IgD-negative memory B cell (primary cell): ENCODE data around the gene TAOK3. TPM values are rescaled to one million over a fixed set of nuclear protein-coding genes. Genes with fewer than 3 reads are reported as not detected.
A peak's percentile ranks its signal among the peaks of the same experiment; 100 is the strongest.
"Not testable (repeated sequence)": the region's sequence is repeated elsewhere in the genome, so short reads cannot be mapped to it uniquely, and the experiment has no call there.

Experiments used
- H3K27ac Mint-ChIP-seq, 3 donors: one replicate each; pipeline ENCODE4 v1.8.0; 2020 to 2022; ENCODE audit warnings: mild to moderate bottlenecking in 3 of 3, mixed read lengths in 3 of 3, moderate library complexity in 1 of 3
- H3K27me3 Mint-ChIP-seq: one replicate; pipeline ENCODE4 v1.8.0; 2021; ENCODE audit warnings: mixed read lengths
- H3K36me3 Mint-ChIP-seq: one replicate; pipeline ENCODE4 v1.8.0; 2020; ENCODE audit warnings: mild to moderate bottlenecking, mixed read lengths
- H3K4me1 Mint-ChIP-seq, 3 donors: one replicate each; pipeline ENCODE4 v1.8.0; 2020 to 2022; ENCODE audit warnings: mixed read lengths in 3 of 3, mild to moderate bottlenecking in 1 of 3
- H3K4me3 Mint-ChIP-seq, 4 donors: one replicate each; pipeline ENCODE4 v1.8.0; 2020 to 2022; ENCODE audit warnings: mild to moderate bottlenecking in 4 of 4, mixed read lengths in 4 of 4, moderate library complexity in 3 of 4
- H3K9me3 Mint-ChIP-seq, 3 donors: one replicate each; pipeline ENCODE4 v1.8.0; 2020 to 2021; ENCODE audit warnings: mixed read lengths in 3 of 3, mild to moderate bottlenecking in 1 of 3
- polyA plus RNA-seq: library from polyadenylated mRNA; unstranded; fragments of 300-500 nt; fragmentation: Illumina TruSeq; gene quantifications from one replicate; pipeline ENCODE4 v1.2.3, GENCODE V29; 2021

The TAOK3 gene
- polyA plus RNA-seq, 1 donor from 2014 or later: 107 TPM

- no peaks in the 10 kb centered on the region for H3K9me3 Mint-ChIP-seq
- peaks cover 4% of the 10 kb centered on the region for H3K36me3 Mint-ChIP-seq
- H3K4me3 Mint-ChIP-seq: no peak overlapping the region
- H3K27me3 Mint-ChIP-seq: no peaks in the 10 kb centered on the region
- H3K4me1 Mint-ChIP-seq: peaks cover 16 to 27% (median 18%) of the 10 kb centered on the region in 3 donors
- no peak overlapping the region for H3K27ac Mint-ChIP-seq
Observed at GRCh38 chr12:118271770-118272417, 100.8 kb downstream of the TAOK3 start.

GRCh38 chr12:118271183-118271582 is 101.5 kb downstream of the TAOK3 start:
- Mint-ChIP-seq H3K4me1 (peaks cover 15 to 27% (median 17%) of the 10 kb centered on the region in 3 donors), H3K9me3 (no peaks in the 10 kb centered on the region), H3K36me3 (peaks cover 4% of the 10 kb centered on the region)

GRCh38 chr12:118269806-118270205 is 102.9 kb downstream of the TAOK3 start:
- no peaks in the 10 kb centered on the region for H3K9me3 Mint-ChIP-seq
- peaks cover 4% of the 10 kb centered on the region for H3K36me3 Mint-ChIP-seq
- H3K27ac Mint-ChIP-seq: no peak overlapping the region
- no peaks in the 10 kb centered on the region for H3K27me3 Mint-ChIP-seq
- no peak overlapping the region for H3K4me3 Mint-ChIP-seq
- H3K4me1 Mint-ChIP-seq: peaks cover 9 to 18% (median 10%) of the 10 kb centered on the region in 3 donors

More at GRCh38 chr12:118271183-118271582, 101.5 kb downstream of the TAOK3 start:
- Mint-ChIP-seq H3K27ac (no peak overlapping the region), H3K27me3 (no peaks in the 10 kb centered on the region), H3K4me3 (no peak overlapping the region)

GRCh38 chr12:118259079-118259478 is 113.6 kb downstream of the TAOK3 start:
- Mint-ChIP-seq H3K9me3 (peaks cover 0 to 6% (median 0%) of the 10 kb centered on the region in 3 donors), H3K27ac (no peak overlapping the region), H3K36me3 (peaks cover 14% of the 10 kb centered on the region), H3K4me3 (no peak overlapping the region), H3K27me3 (no peaks in the 10 kb centered on the region), H3K4me1 (peaks cover 0 to 12% (median 0%) of the 10 kb centered on the region in 3 donors)

GRCh38 chr12:118256352-118256751 is 116.4 kb downstream of the TAOK3 start:
- Mint-ChIP-seq H3K27me3 (no peaks in the 10 kb centered on the region), H3K36me3 (peaks cover 11% of the 10 kb centered on the region), H3K4me3 (no peak overlapping the region), H3K4me1 (peaks cover 0 to 9% (median 0%) of the 10 kb centered on the region in 3 donors), H3K9me3 (peaks cover 0 to 6% (median 0%) of the 10 kb centered on the region in 3 donors), H3K27ac (no peak overlapping the region)

GRCh38 chr12:118249547-118249946 is 123.2 kb downstream of the TAOK3 start:
- Mint-ChIP-seq H3K27me3 (no peaks in the 10 kb centered on the region), H3K27ac (no peak overlapping the region), H3K4me3 (no peak overlapping the region), H3K9me3 (no peaks in the 10 kb centered on the region), H3K4me1 (no peaks in the 10 kb centered on the region), H3K36me3 (peaks cover 5% of the 10 kb centered on the region)

- not testable (repeated sequence) for H3K4me3 Mint-ChIP-seq, H3K9me3 Mint-ChIP-seq, H3K4me1 Mint-ChIP-seq, H3K27ac Mint-ChIP-seq, H3K27me3 Mint-ChIP-seq, H3K36me3 Mint-ChIP-seq
Observed at GRCh38 chr12:118245886-118246285, 126.8 kb downstream of the TAOK3 start.

GRCh38 chr12:118238888-118239287 is 133.8 kb downstream of the TAOK3 start:
- Mint-ChIP-seq H3K36me3 (peaks cover 9% of the 10 kb centered on the region), H3K9me3 (no peaks in the 10 kb centered on the region), H3K27ac (peak overlapping the region; percentile 5 to 95 (median 86)), H3K27me3 (no peaks in the 10 kb centered on the region), H3K4me1 (peaks cover 27 to 35% (median 33%) of the 10 kb centered on the region in 3 donors), H3K4me3 (peak overlapping the region in 2 of 4 donors; percentile 70 to 72)

GRCh38 chr12:118237908-118238307 is 134.8 kb downstream of the TAOK3 start:
- Mint-ChIP-seq H3K9me3 (no peaks in the 10 kb centered on the region), H3K27ac (peak overlapping the region in 2 of 3 donors; percentile 86 to 95), H3K27me3 (no peaks in the 10 kb centered on the region), H3K4me1 (peaks cover 27 to 35% (median 33%) of the 10 kb centered on the region in 3 donors), H3K4me3 (peak overlapping the region in 2 of 4 donors; percentile 70 to 72), H3K36me3 (peaks cover 12% of the 10 kb centered on the region)

GRCh38 chr12:118237052-118237665 is 135.5 kb downstream of the TAOK3 start:
- Mint-ChIP-seq H3K27me3 (no peaks in the 10 kb centered on the region), H3K4me3 (peak overlapping the region; percentile 36 to 81 (median 59)), H3K4me1 (peaks cover 27 to 35% (median 33%) of the 10 kb centered on the region in 3 donors), H3K27ac (peak overlapping the region; percentile 25 to 86 (median 74)), H3K9me3 (no peaks in the 10 kb centered on the region), H3K36me3 (peaks cover 11% of the 10 kb centered on the region)

GRCh38 chr12:118220702-118221101 is 152.0 kb downstream of the TAOK3 start:
- H3K4me3 Mint-ChIP-seq: no peak overlapping the region
- no peaks in the 10 kb centered on the region for H3K27me3 Mint-ChIP-seq
- peaks cover 0 to 3% (median 0%) of the 10 kb centered on the region in 3 donors for H3K9me3 Mint-ChIP-seq

GRCh38 chr12:118219772-118220171 is 152.9 kb downstream of the TAOK3 start:
- H3K4me3 Mint-ChIP-seq: peak overlapping the region in 2 of 4 donors; percentile 58 to 79
- H3K27ac Mint-ChIP-seq: no peak overlapping the region
- H3K27me3 Mint-ChIP-seq: no peaks in the 10 kb centered on the region
- H3K9me3 Mint-ChIP-seq: peaks cover 0 to 3% (median 0%) of the 10 kb centered on the region in 3 donors
- H3K36me3 Mint-ChIP-seq: peaks cover 3% of the 10 kb centered on the region
- peaks cover 12 to 22% (median 19%) of the 10 kb centered on the region in 3 donors for H3K4me1 Mint-ChIP-seq

More at GRCh38 chr12:118220702-118221101, 152.0 kb downstream of the TAOK3 start:
- H3K27ac Mint-ChIP-seq: no peak overlapping the region
- H3K4me1 Mint-ChIP-seq: peaks cover 14 to 22% (median 19%) of the 10 kb centered on the region in 3 donors
- peaks cover 3% of the 10 kb centered on the region for H3K36me3 Mint-ChIP-seq

- Mint-ChIP-seq H3K4me3 (peak overlapping the region in 1 of 4 donors; percentile 52), H3K36me3 (peaks cover 3% of the 10 kb centered on the region), H3K27me3 (no peaks in the 10 kb centered on the region), H3K9me3 (peaks cover 0 to 3% (median 0%) of the 10 kb centered on the region in 3 donors), H3K27ac (no peak overlapping the region), H3K4me1 (peaks cover 12 to 22% (median 19%) of the 10 kb centered on the region in 3 donors)
Observed at GRCh38 chr12:118219106-118219505, 153.6 kb downstream of the TAOK3 start.

GRCh38 chr12:118213452-118213851 is 159.3 kb downstream of the TAOK3 start:
- Mint-ChIP-seq H3K36me3 (no peaks in the 10 kb centered on the region), H3K27ac (no peak overlapping the region)

GRCh38 chr12:118212606-118213005 is 160.1 kb downstream of the TAOK3 start:
- H3K27me3 Mint-ChIP-seq: no peaks in the 10 kb centered on the region
- peaks cover 3% of the 10 kb centered on the region for H3K36me3 Mint-ChIP-seq
- H3K4me3 Mint-ChIP-seq: no peak overlapping the region
- no peaks in the 10 kb centered on the region for H3K9me3 Mint-ChIP-seq
- H3K4me1 Mint-ChIP-seq: peaks cover 0 to 4% (median 0%) of the 10 kb centered on the region in 3 donors
- no peak overlapping the region for H3K27ac Mint-ChIP-seq

More at GRCh38 chr12:118213452-118213851, 159.3 kb downstream of the TAOK3 start:
- no peaks in the 10 kb centered on the region for H3K27me3 Mint-ChIP-seq
- H3K4me1 Mint-ChIP-seq: peaks cover 0 to 4% (median 0%) of the 10 kb centered on the region in 3 donors
- H3K4me3 Mint-ChIP-seq: no peak overlapping the region
- no peaks in the 10 kb centered on the region for H3K9me3 Mint-ChIP-seq
